ENCODE results near the gene ZNF335. TPM values are rescaled to one million over a fixed set of nuclear protein-coding genes. Genes with fewer than 3 reads are reported as not detected.

Gene ZNF335
- total and polyA plus RNA-seq, 8 donors, result 15.3 to 23.3 (median 16.7) TPM

DNA sequence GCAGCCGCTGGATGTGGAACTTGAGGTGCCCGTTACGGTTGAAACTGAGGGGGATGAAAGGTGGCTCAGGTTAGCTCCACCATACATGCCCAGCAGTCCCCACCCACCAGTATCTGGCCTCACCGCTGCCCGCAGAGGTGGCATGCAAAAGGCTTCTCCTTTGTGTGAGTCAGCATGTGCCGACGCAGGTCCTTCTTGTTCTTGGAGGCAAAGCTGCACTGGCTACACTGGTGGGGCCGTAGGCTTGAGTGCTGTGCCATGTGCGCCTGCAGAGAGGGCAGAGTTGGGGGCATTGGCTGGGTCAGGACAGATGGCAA lies 21.7 kb downstream of the ZNF335 start:
- peaks cover 0 to 22% of the 10 kb centered on the region in 2 donors for H3K4me1 ChIP-seq
- H3K27ac ChIP-seq, result no peak overlapping the region
- no peak overlapping the region for H3K4me3 ChIP-seq
- DNase-seq (no peak), ATAC-seq (no peak)
- intact Hi-C loops (cut with DNase I), result no loop called here
- no peaks in the 10 kb centered on the region for H3K27me3 ChIP-seq
- TF ChIP-seq, protein P1, sequence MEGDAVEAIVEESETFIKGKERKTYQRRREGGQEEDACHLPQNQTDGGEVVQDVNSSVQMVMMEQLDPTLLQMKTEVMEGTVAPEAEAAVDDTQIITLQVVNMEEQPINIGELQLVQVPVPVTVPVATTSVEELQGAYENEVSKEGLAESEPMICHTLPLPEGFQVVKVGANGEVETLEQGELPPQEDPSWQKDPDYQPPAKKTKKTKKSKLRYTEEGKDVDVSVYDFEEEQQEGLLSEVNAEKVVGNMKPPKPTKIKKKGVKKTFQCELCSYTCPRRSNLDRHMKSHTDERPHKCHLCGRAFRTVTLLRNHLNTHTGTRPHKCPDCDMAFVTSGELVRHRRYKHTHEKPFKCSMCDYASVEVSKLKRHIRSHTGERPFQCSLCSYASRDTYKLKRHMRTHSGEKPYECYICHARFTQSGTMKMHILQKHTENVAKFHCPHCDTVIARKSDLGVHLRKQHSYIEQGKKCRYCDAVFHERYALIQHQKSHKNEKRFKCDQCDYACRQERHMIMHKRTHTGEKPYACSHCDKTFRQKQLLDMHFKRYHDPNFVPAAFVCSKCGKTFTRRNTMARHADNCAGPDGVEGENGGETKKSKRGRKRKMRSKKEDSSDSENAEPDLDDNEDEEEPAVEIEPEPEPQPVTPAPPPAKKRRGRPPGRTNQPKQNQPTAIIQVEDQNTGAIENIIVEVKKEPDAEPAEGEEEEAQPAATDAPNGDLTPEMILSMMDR (IDR thresholded peaks at IDR 0.05), result no peak
- peaks cover 0 to 96% of the 10 kb centered on the region in 2 donors for H3K36me3 ChIP-seq
- no peaks in the 10 kb centered on the region for H3K9me3 ChIP-seq

DNA sequence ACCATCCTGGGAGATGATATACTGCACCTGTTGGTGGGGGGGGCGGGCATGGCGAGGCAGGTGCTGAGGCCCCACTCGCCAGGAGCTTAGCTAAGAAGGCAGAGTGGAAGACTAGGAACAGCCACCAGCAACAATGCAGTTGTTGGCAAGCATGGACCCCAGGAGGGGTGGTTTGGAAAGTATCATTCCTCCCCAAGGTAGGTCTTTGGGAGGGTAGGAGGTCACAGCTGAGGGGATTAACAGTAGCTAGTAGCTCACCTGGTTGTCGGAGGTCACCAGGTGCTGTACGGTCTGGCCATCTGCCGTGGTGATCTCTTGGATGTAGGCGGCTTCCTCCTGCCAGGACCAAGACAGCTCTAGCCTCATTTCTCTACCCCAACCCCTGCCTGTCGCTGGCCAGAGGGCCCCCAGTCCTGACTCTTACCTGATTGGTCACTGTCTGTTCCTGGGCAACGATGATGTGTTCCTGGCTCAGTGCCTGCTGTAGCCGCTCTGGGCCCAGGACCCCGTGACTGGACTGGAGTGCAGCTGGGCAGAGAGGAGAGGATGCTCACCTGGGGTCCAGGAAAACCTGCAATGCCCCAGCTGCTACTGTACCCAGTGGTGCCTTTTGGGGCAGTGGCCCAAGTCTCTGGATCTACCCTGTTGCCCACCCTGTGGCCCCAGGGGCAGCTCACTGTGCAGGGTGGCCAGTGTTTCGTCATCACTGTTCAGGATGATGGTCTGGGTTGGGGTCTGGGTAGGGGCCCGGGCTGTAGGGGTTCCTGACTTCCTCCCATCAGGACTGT lies 22.3 kb downstream of the ZNF335 start:
- peaks cover 0 to 27% of the 10 kb centered on the region in 2 donors for H3K4me1 ChIP-seq
- intact Hi-C loops (cut with DNase I), result no loop called here
- TF ChIP-seq, protein P1 (IDR thresholded peaks at IDR 0.05), result no peak
- no peak overlapping the region for H3K27ac ChIP-seq
- ATAC-seq, result no peak
- peaks cover 0 to 96% of the 10 kb centered on the region in 2 donors for H3K36me3 ChIP-seq
- H3K27me3 ChIP-seq, result no peaks in the 10 kb centered on the region
- H3K9me3 ChIP-seq, result no peaks in the 10 kb centered on the region
- H3K4me3 ChIP-seq, result no peak overlapping the region
- no peak for DNase-seq

DNA sequence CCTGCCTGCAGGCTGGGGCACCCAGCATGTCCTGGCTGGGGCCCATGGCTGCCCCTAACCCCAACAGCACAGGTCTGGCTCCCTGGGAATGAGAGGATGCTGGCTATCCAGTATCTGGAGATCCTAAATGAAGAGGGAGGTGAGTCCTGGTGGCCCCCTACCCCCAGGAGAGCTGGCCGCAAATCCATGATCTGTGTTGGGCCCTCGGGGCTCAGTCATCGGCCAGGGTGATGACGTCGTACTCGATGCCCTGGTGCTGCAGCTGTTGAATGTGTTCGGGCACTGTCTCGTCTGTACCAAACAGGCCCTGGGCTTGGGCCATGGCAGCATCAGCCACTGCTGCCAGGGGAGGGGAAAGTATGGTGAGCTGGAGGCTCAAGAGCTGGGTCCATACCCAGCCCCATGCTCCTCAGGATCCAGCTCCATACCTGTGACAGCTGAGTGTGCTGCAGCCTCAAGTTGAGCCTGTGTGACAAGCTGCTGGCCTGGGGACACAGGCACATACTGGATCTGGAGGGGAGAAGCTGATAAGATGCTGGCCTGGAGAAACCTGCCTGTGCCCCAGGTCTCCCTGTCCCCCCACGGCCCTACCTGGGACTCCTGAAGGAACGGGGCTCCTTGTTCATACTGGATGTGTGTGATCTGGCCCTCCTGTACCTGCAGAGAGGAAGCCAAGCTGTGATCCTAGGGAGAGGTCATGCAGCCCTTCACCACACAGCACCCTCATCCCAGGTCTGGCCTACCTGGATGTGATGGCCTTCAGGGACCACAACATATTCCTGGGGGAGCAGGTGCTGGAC lies 23.1 kb downstream of the ZNF335 start:
- intact Hi-C loops (cut with DNase I), result no loop called here
- Histone ChIP-seq H3K4me1 (peaks cover 0 to 35% of the 10 kb centered on the region in 2 donors), H3K27ac (no peak overlapping the region), H3K36me3 (peaks cover 0 to 100% of the 10 kb centered on the region in 2 donors), H3K27me3 (no peaks in the 10 kb centered on the region), H3K9me3 (no peaks in the 10 kb centered on the region), H3K4me3 (no peak overlapping the region)
- ATAC-seq, result no peak
- peak in 1 of 4 donors; percentile 60 for DNase-seq
- TF ChIP-seq, protein P1 (IDR thresholded peaks at IDR 0.05), result no peak

DNA sequence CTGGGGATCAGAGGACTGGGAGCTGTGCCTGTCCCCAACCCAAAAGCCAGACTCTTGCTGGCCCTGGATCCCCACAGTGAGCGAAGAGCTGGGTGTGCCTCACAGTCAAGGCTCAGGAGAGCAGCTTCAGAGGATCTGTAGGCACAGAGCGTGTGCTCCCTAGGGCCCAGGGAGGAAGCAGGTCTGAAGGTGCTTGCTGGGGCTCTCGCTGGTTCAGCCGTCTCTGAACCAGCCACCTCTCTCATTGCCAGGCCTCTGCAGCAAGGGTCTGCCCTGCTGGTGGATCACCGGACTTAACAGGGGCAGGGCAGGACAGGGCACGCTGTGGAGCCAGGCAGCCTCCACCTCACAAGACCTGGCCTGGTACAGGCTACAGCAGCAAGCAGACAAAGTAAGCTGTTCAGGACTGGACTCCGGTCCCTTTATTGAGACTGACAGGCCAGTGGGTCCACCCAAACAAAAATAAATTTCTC lies 23.7 kb downstream of the ZNF335 start:
- DNase-seq (no peak), ATAC-seq (no peak)
- Histone ChIP-seq H3K4me3 (no peak overlapping the region), H3K9me3 (no peaks in the 10 kb centered on the region), H3K27me3 (no peaks in the 10 kb centered on the region), H3K36me3 (peaks cover 0 to 100% of the 10 kb centered on the region in 2 donors), H3K27ac (no peak overlapping the region), H3K4me1 (peaks cover 0 to 38% of the 10 kb centered on the region in 2 donors)
- intact Hi-C loops (cut with DNase I), result no loop called here
- TF ChIP-seq, protein P1 (IDR thresholded peaks at IDR 0.05), result no peak
